Suppressor macrophage treated with lipopolysaccharide for 4 hours (primary cell): ENCODE results near the gene C11orf71.
A peak's percentile ranks its signal among the peaks of the same experiment; 100 is the strongest.

Experiments
- DNase-seq: peaks from one replicate; pipeline ENCODE4 v3.0.0-alpha.2; 2020

C11orf71 gene

GRCh38 chr11:114398303-114398920, 1.9 kb downstream of the C11orf71 start:
- no peak for DNase-seq

- DNase-seq = no peak
These were observed 2.8 kb downstream of the C11orf71 start for GRCh38 chr11:114397349-114397982.

- DNase-seq = peak; percentile 36
These were observed 3.4 kb downstream of the C11orf71 start for GRCh38 chr11:114396916-114397315.

GRCh38 chr11:114395736-114396135, 4.6 kb downstream of the C11orf71 start:
- no peak for DNase-seq

DNA sequence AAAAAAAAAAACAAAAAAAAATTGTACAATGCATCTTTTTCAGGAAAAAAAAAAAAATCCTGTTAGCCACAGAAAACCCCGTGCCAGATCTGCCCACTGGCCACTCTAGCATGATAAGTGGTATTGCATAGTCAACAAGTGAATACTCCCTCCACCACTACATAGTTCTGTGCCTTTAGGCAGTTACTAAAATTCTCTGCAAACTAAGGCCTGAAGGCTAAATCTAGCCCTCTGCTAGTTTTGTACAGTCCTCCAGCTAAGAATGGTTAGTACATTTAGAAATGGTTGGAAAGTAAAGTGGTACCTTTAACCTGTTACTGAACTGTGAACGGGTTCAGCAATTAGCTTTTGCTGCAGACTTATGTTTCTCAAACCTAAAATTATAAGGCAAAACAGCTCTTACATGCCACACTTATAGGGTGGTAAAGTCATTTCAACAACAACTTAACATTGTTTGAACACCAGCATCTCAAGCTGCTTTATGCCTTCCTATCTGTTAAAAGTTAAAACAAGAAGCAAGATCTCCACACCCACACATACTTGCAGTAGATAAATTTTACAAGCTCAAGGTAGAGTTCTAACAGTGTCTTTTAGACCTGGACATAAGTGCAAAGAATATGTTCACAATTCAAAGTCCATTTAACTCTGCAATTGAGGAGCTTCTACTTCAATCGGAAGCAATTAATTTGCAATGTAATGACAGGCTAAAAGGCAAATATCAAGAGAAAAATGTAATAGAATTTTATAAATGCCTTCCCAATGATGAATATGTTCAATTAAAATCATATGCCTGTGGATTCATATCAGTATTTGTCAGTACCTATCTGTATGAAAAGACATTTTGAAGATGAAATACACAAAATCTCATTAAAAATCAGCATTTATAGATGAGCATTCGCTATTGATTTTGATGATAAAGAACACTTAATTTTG, 7.3 kb downstream of the C11orf71 start:
- DNase-seq = no peak

DNA sequence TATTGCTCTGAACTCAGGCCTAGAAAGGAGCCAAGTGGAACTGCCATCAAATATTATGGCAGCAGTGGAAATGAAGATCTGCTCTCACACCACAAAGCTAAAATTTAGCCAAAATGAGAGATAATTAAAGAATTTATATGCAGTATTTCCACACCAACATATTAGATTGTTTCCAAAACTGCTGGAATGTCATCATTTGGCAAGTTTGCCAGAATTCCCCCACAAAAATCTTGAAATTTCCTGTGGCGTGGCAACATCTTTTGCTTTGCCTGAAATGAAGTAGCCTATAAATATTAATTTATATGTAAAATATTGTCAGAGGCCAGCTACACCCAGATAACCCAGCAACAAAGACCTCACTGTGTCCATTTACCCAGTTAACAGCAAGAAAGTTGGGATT, 13.8 kb downstream of the C11orf71 start:
- DNase-seq = no peak

DNA sequence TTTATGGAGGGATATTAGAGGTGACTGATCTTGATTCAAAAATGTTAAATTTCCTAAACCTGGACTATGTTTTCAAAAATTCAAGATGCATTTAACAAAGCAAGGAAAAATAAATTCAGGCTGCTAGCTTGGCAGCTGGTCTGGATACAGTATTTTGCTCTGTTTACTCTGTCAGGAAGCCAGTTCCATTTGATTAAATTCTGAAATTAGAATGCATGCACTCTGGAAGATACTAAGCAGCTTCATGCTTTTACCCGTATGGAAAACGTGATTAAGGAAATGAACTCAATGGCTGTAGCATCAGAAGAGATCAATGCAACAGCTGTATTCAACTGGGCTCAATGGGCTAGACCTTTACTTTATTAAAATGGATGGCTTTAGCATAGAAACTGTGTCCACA, 14.2 kb downstream of the C11orf71 start:
- no peak for DNase-seq

DNA sequence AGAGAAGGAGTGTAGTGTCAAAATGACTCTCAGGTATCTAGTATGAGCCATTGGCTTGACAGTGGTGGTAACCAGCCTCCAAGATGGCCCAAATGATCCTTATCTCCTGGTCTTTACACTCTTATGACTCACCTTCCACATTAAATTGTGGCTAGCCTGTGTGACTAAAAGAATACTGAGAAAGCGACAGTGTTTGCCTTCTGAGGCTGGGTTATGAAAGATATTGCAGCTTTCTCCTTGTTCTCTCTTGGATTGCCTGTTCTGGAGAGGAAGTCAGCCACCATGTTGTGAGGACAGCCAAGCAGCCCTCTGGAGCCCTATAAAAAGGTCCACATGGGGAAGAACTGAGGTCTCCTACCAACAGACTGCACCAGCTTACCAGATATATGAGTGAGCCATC, 15.8 kb downstream of the C11orf71 start:
- no peak for DNase-seq

- no peak for DNase-seq
These were observed 17.8 kb downstream of the C11orf71 start for GRCh38 chr11:114382509-114382908.

DNA sequence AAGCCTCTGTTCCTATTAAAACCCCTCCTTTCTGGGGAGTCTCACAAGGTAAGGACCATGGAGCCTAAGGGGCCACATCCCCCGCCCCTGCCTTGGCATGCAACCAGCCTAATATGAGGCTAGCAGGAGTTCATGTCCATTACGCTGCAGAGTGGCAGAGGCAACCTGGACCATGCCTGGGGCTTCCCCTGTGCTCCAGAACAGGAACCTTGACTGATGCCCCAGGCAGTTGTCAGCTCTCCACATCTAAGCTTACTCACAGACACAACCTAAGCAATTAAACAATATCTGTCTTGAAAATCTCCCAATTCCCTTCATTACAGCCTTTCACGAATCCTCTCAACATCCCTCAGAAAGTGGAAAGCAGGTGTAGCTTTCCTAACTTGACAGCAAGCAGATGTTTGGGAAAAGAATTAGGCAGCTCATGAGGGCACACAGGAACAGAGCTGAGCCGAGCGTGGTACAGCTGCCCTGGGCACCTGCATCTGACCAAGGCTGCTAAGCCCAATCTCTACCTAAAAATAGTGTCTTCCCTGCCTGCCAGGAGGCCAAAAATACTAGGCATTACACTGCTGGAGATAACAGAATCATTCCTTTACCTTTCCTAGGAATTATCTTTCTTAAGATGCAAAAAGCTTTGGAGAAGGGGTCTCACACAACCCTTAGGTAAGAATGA, 20.8 kb downstream of the C11orf71 start:
- DNase-seq = no peak

- no peak for DNase-seq
These were observed 22.6 kb downstream of the C11orf71 start for GRCh38 chr11:114377612-114378267.

DNA sequence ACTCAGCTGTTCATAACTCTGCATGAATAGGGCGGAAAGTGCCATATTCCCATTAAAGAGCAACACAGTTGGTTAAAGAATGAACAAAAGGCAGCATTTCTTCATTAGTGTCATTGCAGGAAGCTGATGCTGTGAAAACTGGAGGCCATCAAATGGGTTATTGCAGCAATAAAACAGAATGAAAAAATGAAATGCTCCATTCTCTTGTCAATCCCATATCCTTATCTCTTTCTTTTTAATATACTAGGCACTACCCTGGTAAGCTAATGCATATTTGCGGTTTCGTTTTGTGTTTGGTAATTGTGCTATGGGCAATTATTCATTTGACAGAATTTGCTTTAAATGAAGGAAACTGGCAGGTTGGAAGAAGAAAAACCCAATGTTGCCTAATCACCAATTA, 25.3 kb downstream of the C11orf71 start:
- no peak for DNase-seq

DNA sequence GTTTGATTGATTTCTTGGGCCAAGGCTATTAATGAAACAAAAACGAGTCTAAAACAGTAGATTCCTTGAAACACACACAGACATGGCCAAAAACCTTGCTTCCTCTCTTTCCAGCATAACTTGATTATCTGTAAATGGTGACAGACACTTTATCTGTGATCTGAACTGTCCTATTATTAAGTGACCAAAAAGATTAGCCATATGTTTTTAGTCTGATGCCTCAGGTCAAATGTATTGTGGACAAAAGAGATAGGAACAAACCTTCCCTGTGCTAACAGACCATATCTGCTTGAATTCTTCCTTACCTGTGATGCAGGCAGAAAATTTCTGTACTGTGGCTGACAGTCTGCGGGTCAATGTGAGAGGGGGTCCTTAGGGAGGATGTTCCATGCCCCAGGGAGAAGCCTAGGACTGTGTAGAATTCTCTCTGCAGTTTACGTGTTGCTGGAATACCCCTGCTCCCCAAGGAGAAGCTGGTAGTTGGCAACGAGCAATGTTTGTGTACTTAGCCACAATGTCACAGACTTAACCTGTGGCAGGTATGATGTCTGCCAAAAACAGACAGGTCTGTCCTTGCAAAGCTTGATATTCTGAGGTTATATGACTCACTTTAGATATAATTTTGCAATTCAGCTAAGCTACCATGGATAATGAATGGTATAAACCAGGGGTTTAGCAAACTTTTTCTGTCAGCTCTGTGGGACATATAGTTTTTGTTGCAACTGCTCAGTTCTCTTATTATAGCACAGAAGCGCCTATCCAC, 31.2 kb downstream of the C11orf71 start:
- DNase-seq = no peak

GRCh38 chr11:114367244-114367957, 32.9 kb downstream of the C11orf71 start:
- no peak for DNase-seq

DNA sequence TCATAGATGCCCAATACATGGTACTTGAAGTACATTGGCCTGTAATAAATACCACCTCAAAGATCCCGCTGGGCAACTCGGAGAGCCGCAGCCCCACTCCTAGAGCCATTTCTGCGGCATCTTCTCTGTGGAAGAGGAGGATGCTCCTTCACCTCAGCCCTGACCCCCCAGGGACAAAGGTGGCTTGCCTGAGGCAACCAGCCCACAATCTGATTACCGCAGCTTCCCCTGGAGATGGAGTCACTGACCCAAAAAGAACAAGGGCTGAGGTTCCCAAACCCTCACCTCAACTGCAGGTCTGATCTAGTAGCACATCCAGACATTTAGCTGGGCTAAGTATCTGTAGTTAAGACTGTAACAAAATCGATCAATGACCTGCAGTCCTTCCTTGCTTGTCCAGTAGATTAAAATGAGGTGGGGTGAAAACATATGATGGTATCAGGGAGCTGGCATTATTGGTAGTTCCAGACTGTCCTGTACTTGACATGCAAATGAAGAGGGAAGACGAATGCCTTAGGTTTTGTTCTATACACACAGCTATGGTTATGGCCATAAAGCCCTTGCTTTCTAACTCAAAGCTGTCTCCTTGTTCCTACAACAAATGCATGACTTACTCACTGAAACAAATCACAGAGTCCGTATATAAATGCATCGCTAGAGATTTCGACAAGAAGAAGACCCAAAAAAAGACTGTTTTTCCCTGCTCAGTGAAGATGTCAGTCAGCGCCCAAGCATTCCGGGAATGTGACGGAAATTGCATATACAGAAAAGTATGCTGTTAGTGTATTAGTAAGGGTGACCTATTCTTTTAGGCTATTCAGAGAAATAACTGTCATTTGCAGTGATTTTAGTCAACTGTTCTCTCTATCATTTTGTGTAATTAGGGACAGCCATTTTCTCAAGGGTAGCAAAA, 33.7 kb downstream of the C11orf71 start:
- DNase-seq = no peak

GRCh38 chr11:114362958-114363357, 37.4 kb downstream of the C11orf71 start:
- DNase-seq = no peak

DNA sequence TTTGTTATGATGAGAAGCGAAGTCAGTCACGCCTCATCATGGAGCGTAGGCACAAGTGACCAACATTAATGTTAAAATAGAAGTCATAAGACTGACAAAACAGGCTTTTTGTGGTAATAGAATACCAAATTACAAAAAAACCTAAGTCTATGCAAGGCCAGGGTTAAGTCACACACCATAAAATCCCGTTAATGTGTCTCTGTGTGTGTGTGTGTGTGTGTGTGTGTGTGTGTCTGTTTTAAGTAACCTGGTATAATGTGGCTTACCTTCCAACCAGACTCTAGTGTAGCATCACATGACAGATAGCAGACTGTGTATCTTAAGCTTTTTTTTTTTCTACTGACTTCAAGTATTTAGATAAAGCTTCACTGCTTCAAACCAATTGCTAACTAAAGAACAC, 38.0 kb downstream of the C11orf71 start:
- DNase-seq = no peak

GRCh38 chr11:114359342-114359741, 41.0 kb downstream of the C11orf71 start:
- DNase-seq = no peak

- DNase-seq = no peak
These were observed 41.6 kb downstream of the C11orf71 start for GRCh38 chr11:114358716-114359115.

DNA sequence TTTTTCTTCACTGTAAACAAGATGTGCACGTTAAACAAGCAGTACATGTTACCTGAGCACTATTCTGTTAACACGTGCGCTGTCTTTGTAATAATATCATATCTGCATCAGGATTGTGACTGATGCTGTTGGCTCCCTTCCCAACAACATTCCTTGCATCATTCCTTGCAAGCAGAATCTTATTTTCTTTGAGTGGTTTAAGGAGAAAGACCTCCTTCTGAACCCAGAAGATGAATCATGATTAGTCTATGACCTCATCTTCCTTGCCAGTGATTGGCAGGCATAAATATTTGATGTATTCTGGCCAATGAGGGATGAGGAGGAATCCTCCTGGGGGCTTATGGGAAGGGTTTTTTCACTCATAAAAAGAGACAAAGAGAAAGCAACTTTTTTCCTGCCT, 46.2 kb downstream of the C11orf71 start:
- no peak for DNase-seq
